Prostate gland (tissue), 2 donors: ENCODE data around the gene OR52E6.

ENCODE experiments used
- POLR2AphosphoS5 ChIP-seq: sonication (generic); formaldehyde crosslinking; IDR thresholded peaks from one replicate; pipeline ENCODE4 v1.6.1; 2017; ENCODE audit warnings: antibody characterized with exemption
- TF ChIP-seq, protein P1 (sequence below), 4 experiments: fragments of 200-600 bp in 2 of 4; fragments of 450-650 bp in 2 of 4; sonication (generic) in 2 of 4; IDR thresholded peaks; 1 replicate in 3 of 4; 2 replicates in 1 of 4; pipeline ENCODE4 v1.5.1; 2016 to 2019; ENCODE audit warnings: antibody characterized with exemption in 4 of 4, mild to moderate bottlenecking in 2 of 4, moderate library complexity in 2 of 4

- TF ChIP-seq, protein P1, sequence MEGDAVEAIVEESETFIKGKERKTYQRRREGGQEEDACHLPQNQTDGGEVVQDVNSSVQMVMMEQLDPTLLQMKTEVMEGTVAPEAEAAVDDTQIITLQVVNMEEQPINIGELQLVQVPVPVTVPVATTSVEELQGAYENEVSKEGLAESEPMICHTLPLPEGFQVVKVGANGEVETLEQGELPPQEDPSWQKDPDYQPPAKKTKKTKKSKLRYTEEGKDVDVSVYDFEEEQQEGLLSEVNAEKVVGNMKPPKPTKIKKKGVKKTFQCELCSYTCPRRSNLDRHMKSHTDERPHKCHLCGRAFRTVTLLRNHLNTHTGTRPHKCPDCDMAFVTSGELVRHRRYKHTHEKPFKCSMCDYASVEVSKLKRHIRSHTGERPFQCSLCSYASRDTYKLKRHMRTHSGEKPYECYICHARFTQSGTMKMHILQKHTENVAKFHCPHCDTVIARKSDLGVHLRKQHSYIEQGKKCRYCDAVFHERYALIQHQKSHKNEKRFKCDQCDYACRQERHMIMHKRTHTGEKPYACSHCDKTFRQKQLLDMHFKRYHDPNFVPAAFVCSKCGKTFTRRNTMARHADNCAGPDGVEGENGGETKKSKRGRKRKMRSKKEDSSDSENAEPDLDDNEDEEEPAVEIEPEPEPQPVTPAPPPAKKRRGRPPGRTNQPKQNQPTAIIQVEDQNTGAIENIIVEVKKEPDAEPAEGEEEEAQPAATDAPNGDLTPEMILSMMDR (IDR thresholded peaks at IDR 0.05) = no peak
- TF ChIP-seq POLR2AphosphoS5 = no peak
These were observed 45.2 kb downstream of the OR52E6 start for GRCh38 chr11:5796541-5796940.
